ENCODE measurements around the gene MAP3K4.

GRCh38 chr6:161152527-161152862 is 160.9 kb downstream of the MAP3K4 start:
- TF ChIP-seq POLR2AphosphoS5 (IDR thresholded peaks at IDR 0.05; ENCODE audit: low read depth, low read length) (no peak), POLR2A (IDR thresholded peaks at IDR 0.05; ENCODE audit: low read depth, low read length) (no peak), TAF1 (IDR thresholded peaks at IDR 0.05; ENCODE audit: borderline replicate concordance, low read depth, low read length) (no peak)

Measured in GM12892 (cell line).